IgD-negative memory B cell (primary cell): ENCODE data around the gene HIPK2. TPM values are rescaled to one million over a fixed set of nuclear protein-coding genes. Genes with fewer than 3 reads are reported as not detected.

Experiments
- H3K27ac Mint-ChIP-seq, 3 donors: one replicate each; pipeline ENCODE4 v1.8.0; 2020 to 2022; ENCODE audit warnings: mild to moderate bottlenecking in 3 of 3, mixed read lengths in 3 of 3, moderate library complexity in 1 of 3
- H3K27me3 Mint-ChIP-seq: one replicate; pipeline ENCODE4 v1.8.0; 2021; ENCODE audit warnings: mixed read lengths
- H3K36me3 Mint-ChIP-seq: one replicate; pipeline ENCODE4 v1.8.0; 2020; ENCODE audit warnings: mild to moderate bottlenecking, mixed read lengths
- H3K4me1 Mint-ChIP-seq, 3 donors: one replicate each; pipeline ENCODE4 v1.8.0; 2020 to 2022; ENCODE audit warnings: mixed read lengths in 3 of 3, mild to moderate bottlenecking in 1 of 3
- H3K4me3 Mint-ChIP-seq, 4 donors: one replicate each; pipeline ENCODE4 v1.8.0; 2020 to 2022; ENCODE audit warnings: mild to moderate bottlenecking in 4 of 4, mixed read lengths in 4 of 4, moderate library complexity in 3 of 4
- H3K9me3 Mint-ChIP-seq, 3 donors: one replicate each; pipeline ENCODE4 v1.8.0; 2020 to 2021; ENCODE audit warnings: mixed read lengths in 3 of 3, mild to moderate bottlenecking in 1 of 3
- polyA plus RNA-seq: library from polyadenylated mRNA; unstranded; fragments of 300-500 nt; fragmentation: Illumina TruSeq; gene quantifications from one replicate; pipeline ENCODE4 v1.2.3, GENCODE V29; 2021

Gene HIPK2
- polyA plus RNA-seq, 1 donor from 2014 or later, result 5.5 TPM

- H3K9me3 Mint-ChIP-seq, result peaks cover 6 to 12% (median 7%) of the 10 kb centered on the region in 3 donors
- peaks cover 23 to 26% (median 23%) of the 10 kb centered on the region in 3 donors for H3K4me1 Mint-ChIP-seq
- peaks cover 28% of the 10 kb centered on the region for H3K36me3 Mint-ChIP-seq
- H3K27ac Mint-ChIP-seq, result no peak overlapping the region
- no peaks in the 10 kb centered on the region for H3K27me3 Mint-ChIP-seq
- no peak overlapping the region for H3K4me3 Mint-ChIP-seq
These were observed 90.4 kb downstream of the HIPK2 start for GRCh38 chr7:139687211-139687954.

DNA sequence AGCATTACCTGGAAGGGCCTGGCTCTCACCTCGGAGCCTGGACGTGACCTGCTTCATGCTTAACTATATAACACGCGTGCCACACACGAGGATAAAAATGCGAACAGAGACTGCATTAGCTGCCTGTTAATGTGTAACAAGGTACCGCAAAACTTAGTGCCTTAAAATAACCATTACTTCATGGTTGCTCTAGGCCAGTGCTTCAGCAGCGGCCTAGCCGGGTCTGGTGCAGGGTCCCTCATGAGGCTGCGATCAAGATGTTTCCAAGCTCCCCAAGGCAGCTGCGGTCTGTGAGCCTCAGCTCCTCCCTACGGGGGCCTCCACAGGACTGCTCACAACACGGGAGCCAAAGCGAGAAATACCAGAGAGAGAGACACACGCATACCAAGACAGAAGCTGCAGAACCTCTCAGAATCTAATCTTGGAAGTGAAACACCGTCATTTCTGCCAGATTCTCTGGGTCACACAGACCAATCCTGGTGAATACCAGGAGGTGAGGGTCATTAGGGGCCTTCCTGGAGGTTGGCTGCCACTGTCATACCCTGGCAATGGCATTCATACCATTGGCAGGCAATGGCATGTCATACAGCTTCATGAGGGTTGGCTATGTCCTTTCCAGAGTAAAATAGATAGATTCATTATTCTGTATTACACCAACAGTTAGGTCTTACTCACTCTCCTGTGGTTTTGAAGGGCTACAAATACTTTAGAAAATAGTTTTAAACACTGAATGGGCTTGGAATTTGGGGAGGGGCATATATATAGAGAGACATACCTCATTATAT lies 94.5 kb downstream of the HIPK2 start:
- H3K36me3 Mint-ChIP-seq, result peaks cover 34% of the 10 kb centered on the region
- H3K27me3 Mint-ChIP-seq, result no peaks in the 10 kb centered on the region
- peaks cover 6 to 12% (median 7%) of the 10 kb centered on the region in 3 donors for H3K9me3 Mint-ChIP-seq
- peak overlapping the region in 1 of 3 donors; percentile 86 for H3K27ac Mint-ChIP-seq
- H3K4me3 Mint-ChIP-seq, result peak overlapping the region in 3 of 4 donors; percentile 7 to 86 (median 39)
- peaks cover 24 to 41% (median 39%) of the 10 kb centered on the region in 3 donors for H3K4me1 Mint-ChIP-seq

DNA sequence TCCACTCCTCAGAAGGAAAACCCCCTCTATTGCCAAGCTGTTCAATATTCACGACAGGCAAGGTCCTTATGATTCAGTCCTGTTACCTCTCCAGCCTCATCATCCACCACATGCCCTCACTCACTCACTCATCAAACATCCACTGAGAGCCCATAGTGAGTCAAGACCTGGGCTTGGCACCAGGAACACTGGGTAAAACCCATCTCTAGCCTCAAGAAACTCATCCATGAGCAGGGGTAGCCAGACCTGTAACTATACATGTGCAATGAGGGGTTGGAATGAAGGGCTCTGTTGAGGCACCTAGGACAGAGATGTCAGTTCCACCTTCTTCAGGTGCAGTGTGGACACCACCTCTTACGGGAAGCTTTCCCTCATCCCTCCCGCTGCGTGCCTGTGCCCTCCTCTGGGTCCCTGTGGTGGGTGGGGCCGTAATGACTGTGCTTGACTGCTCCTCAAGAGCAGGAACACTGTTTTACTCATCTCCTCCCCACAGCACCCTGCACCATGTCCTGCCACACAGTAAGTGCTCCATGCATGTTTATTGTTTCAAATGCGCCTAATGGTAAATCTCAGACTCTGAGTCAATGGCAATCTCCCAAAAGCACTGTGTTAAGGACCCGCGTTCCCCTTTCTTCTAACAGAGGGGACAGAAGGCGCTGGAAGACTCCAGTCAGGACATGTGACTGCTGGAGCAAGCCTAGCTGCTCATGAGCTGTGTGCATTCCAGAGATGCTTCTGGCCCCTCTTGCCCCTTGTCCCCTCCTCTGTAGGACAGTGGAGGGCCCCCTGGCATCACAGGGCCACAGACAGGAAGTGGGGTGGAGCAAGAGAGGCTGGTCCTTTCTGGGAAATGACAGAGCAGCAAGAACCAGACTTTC lies 95.4 kb downstream of the HIPK2 start:
- H3K4me3 Mint-ChIP-seq, result peak overlapping the region in 2 of 4 donors; percentile 43 to 86
- peaks cover 36% of the 10 kb centered on the region for H3K36me3 Mint-ChIP-seq
- peaks cover 6 to 12% (median 7%) of the 10 kb centered on the region in 3 donors for H3K9me3 Mint-ChIP-seq
- H3K27me3 Mint-ChIP-seq, result no peaks in the 10 kb centered on the region
- peak overlapping the region in 2 of 3 donors; percentile 85 to 86 for H3K27ac Mint-ChIP-seq
- peaks cover 24 to 45% (median 41%) of the 10 kb centered on the region in 3 donors for H3K4me1 Mint-ChIP-seq

- Mint-ChIP-seq H3K27me3 (no peaks in the 10 kb centered on the region), H3K4me1 (peaks cover 24 to 45% (median 43%) of the 10 kb centered on the region in 3 donors), H3K4me3 (peak overlapping the region in 2 of 4 donors; percentile 65 to 77), H3K36me3 (peaks cover 35% of the 10 kb centered on the region), H3K9me3 (peaks cover 6 to 11% (median 6%) of the 10 kb centered on the region in 3 donors), H3K27ac (peak overlapping the region in 2 of 3 donors; percentile 40 to 85)
These were observed 96.0 kb downstream of the HIPK2 start for GRCh38 chr7:139681812-139682135.

GRCh38 chr7:139681463-139681755 lies 96.4 kb downstream of the HIPK2 start:
- Mint-ChIP-seq H3K27ac (peak overlapping the region in 2 of 3 donors; percentile 76 to 85), H3K27me3 (no peaks in the 10 kb centered on the region), H3K9me3 (peaks cover 3 to 8% (median 6%) of the 10 kb centered on the region in 3 donors), H3K36me3 (peaks cover 31% of the 10 kb centered on the region), H3K4me1 (peaks cover 26 to 47% (median 45%) of the 10 kb centered on the region in 3 donors), H3K4me3 (peak overlapping the region in 1 of 4 donors; percentile 77)

DNA sequence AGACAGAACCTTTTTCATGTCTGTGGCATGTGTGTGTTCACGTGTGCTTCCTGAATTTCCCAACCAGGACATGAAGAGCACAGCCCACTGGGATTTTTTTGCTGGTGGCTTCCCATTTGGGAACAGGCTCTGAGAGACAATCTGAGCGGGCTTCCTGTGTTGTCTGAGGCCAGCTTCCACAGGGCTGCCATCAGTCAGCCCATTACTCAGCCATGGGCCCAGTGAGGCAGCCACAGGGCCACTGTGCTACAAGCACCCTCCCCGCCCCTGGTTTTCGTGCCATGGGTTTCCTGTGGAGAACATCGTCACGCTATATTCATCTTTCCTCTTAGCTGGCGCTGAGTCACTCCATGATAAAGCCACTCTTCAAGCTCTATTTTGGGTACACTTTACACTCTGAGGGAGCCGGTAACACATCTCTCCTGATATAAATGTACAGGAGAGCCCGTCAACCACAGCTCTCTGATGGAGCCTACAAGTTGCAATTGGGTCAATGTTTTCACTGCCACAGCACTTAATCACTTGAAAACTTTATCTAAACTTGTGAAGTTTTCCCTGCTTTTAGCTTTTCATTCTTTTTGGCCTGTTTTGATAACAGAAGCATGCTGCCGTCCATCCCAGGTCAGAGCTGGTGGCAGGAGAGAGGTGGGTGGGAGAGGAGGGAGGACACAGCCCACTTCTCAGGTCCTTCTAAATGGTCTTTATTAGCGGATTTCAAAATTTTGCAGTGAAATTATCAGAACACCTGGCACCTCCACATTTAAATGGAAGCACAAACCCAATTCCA lies 96.9 kb downstream of the HIPK2 start:
- peak overlapping the region; percentile 6 to 85 (median 76) for H3K27ac Mint-ChIP-seq
- H3K4me3 Mint-ChIP-seq, result peak overlapping the region in 2 of 4 donors; percentile 57 to 77

DNA sequence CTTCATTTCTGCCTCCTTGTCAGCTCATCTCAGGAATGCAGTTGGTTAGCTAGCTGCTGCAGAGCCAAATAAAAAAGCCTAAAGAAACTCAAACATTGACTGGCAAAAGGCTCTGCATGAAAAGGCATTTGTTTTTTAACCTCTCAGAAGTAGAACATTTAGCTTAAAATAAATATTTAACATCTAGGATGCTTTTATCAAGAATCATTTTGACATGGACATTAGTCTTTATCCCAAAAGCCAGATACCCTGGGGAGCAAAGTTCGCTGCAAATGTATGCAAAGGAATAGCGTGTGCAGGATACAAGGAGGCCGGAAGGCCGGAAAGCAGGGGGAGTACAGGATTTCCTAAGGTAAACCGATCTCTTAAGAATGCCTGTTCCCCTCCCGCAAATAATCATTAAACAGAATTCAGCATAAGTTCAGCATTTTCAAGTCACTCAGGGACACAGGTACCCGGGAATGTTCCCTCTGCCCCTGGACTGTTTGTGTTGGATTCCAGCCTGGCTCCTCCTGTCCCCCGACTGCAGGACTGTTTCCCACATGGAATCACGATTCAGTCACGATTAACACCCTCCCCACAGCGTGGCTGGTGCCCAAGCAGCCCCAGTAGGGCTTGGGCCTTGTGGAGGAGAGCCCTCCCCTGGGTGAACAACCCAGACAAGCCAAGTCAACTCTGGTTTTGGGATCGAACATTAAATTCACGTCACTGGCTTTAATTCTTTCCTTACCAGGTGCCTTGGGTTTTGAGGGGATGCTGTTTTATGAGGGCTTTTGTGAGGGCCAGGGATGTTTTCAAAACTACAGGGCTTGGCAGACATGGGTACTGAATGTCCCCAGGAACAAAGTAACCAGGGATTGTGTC lies 97.8 kb downstream of the HIPK2 start:
- H3K36me3 Mint-ChIP-seq, result peaks cover 20% of the 10 kb centered on the region
- no peaks in the 10 kb centered on the region for H3K9me3 Mint-ChIP-seq
- peaks cover 40 to 59% (median 58%) of the 10 kb centered on the region in 3 donors for H3K4me1 Mint-ChIP-seq
- H3K27me3 Mint-ChIP-seq, result no peaks in the 10 kb centered on the region
- H3K4me3 Mint-ChIP-seq, result no peak overlapping the region
- H3K27ac Mint-ChIP-seq, result peak overlapping the region; percentile 6 to 85 (median 76)

More for the DNA sequence above, 96.9 kb downstream of the HIPK2 start:
- Mint-ChIP-seq H3K27me3 (no peaks in the 10 kb centered on the region), H3K9me3 (peaks cover 1 to 4% (median 3%) of the 10 kb centered on the region in 3 donors), H3K36me3 (peaks cover 26% of the 10 kb centered on the region), H3K4me1 (peaks cover 31 to 50% (median 50%) of the 10 kb centered on the region in 3 donors)

DNA sequence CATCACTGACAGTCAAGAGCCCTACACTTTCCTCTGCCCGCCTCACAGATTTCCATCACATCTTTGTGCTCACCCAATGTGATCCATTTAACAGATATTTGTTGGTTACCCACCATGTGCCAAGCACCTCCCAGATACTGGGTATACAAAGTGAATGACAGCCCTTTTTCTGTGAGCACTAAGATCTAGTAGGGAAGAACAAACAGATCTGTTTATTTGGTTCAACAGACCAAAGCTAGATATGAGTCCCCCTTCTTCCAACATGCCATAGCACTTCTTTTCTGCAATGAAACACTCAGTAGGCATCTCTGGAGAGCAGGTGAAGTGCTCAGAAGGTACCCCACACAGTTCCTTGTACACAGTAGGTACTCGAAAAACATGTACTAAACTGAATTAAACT lies 101.4 kb downstream of the HIPK2 start:
- Mint-ChIP-seq H3K27ac (peak overlapping the region; percentile 20 to 93 (median 31)), H3K27me3 (no peaks in the 10 kb centered on the region), H3K36me3 (peaks cover 13% of the 10 kb centered on the region), H3K4me1 (peaks cover 31 to 48% (median 46%) of the 10 kb centered on the region in 3 donors), H3K4me3 (peak overlapping the region in 1 of 4 donors; percentile 46), H3K9me3 (no peaks in the 10 kb centered on the region)

- Mint-ChIP-seq H3K27me3 (no peaks in the 10 kb centered on the region), H3K4me1 (peaks cover 31 to 44% (median 39%) of the 10 kb centered on the region in 3 donors), H3K4me3 (peak overlapping the region; percentile 0 to 73 (median 24)), H3K9me3 (no peaks in the 10 kb centered on the region), H3K27ac (peak overlapping the region; percentile 20 to 93 (median 83)), H3K36me3 (peaks cover 12% of the 10 kb centered on the region)
These were observed 102.4 kb downstream of the HIPK2 start for GRCh38 chr7:139675127-139676125.

GRCh38 chr7:139674752-139675126 lies 103.1 kb downstream of the HIPK2 start:
- Mint-ChIP-seq H3K4me3 (peak overlapping the region; percentile 0 to 73 (median 24)), H3K4me1 (peaks cover 31 to 42% (median 38%) of the 10 kb centered on the region in 3 donors), H3K27ac (peak overlapping the region; percentile 20 to 93 (median 83)), H3K36me3 (peaks cover 10% of the 10 kb centered on the region), H3K9me3 (no peaks in the 10 kb centered on the region), H3K27me3 (no peaks in the 10 kb centered on the region)

DNA sequence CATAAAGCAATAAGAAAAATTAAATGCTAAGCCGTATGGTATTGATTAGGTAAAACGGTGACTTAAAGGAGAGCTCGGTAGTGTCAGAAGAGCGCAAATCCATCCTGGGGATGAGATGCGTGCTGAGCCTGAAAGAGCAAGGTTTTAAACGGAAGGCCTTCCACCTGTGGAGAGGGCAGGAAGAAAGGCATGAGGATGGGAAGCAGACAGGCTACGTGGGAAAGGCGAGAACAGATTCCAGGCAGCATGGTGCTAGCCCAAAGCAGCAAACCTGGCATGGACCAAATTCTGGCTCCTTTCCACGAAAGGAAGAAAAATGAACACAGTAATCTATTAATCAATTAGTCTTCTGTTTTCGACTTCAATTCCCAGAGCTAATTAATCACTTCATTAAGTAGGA lies 103.5 kb downstream of the HIPK2 start:
- Mint-ChIP-seq H3K4me1 (peaks cover 31 to 44% (median 38%) of the 10 kb centered on the region in 3 donors), H3K4me3 (peak overlapping the region in 2 of 4 donors; percentile 4 to 75), H3K9me3 (no peaks in the 10 kb centered on the region), H3K27me3 (no peaks in the 10 kb centered on the region), H3K36me3 (peaks cover 11% of the 10 kb centered on the region), H3K27ac (peak overlapping the region in 2 of 3 donors; percentile 52 to 83)

DNA sequence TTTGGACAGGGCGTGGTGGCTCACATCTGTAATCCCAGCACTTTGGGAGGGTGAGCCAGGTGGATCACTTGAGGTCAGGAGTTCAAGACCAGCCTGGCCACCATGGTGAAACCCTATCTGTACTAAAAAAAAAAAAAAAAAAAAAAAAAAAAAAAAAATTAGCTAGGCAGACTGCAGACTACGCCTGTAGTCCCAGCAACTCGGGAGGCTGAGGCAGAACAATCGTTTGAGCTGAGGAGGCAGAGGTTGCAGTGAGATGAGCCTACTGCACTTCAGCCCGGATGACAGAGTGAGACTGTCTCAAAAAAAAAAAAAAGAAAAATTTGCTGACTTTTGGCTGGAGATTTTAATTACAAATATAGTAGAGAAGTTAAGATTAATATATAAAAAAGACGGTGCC lies 104.0 kb downstream of the HIPK2 start:
- peaks cover 16% of the 10 kb centered on the region for H3K36me3 Mint-ChIP-seq
- H3K4me1 Mint-ChIP-seq, result peaks cover 31 to 48% (median 44%) of the 10 kb centered on the region in 3 donors
- H3K9me3 Mint-ChIP-seq, result no peaks in the 10 kb centered on the region
- no peaks in the 10 kb centered on the region for H3K27me3 Mint-ChIP-seq
- peak overlapping the region in 1 of 4 donors; percentile 75 for H3K4me3 Mint-ChIP-seq
- H3K27ac Mint-ChIP-seq, result peak overlapping the region; percentile 75 to 93 (median 83)
